Activated CD8-positive, alpha-beta memory T cell treated with anti-CD3 and anti-CD28 coated beads for 36 hours (primary cell): ENCODE results near the gene SMARCD2. TPM values are rescaled to one million over a fixed set of nuclear protein-coding genes. Genes with fewer than 3 reads are reported as not detected.
"Not testable (repeated sequence)": the region's sequence is repeated elsewhere in the genome, so short reads cannot be mapped to it uniquely, and the experiment has no call there.

Source experiments
- CTCF ChIA-PET: fragments of 350-600 bp; sonication (Branson Sonifier 250); formaldehyde crosslinking; loops from one replicate; lab custom pipeline; 2021; ENCODE audit warnings: antibody characterized with exemption; lab: Charles Lee
- POLR2A ChIA-PET: fragments of 350-600 bp; sonication (Branson Sonifier 250); formaldehyde crosslinking; loops from one replicate; lab custom pipeline; 2021; ENCODE audit warnings: antibody characterized with exemption; lab: Charles Lee
- total RNA-seq, 2 experiments: library from RNA; stranded (reverse); gene quantifications; one replicate each; pipeline ENCODE4 v1.2.3, GENCODE V29; 2021

Gene SMARCD2
- total RNA-seq, result 10 to 100 TPM; 95.2 to 98.4 TPM

GRCh38 chr17:63842540-63843386, at the start of gene SMARCD2:
TSS of gene SMARCD2 (minus strand) at chr17:63842685. CDS start at chr17:63842674, 11 bp downstream.
- POLR2A ChIA-PET, result interaction anchor here (0.9 to 1.1 kb wide), 4 partner anchors 12 to 144 kb away, joined by 3 to 9 read pairs (median 4); partner anchors contain the start of gene CCDC47
- CTCF ChIA-PET, result interaction anchor here (1.0 kb wide), 1 partner anchor 40 kb away, joined by 3 read pairs; no protein-coding TSS in a partner anchor

GRCh38 chr17:63889026-63889848, 46.8 kb upstream of the SMARCD2 start:
- POLR2A ChIA-PET, result not testable (repeated sequence)
- CTCF ChIA-PET, result interaction anchor here (0.6 to 1.8 kb wide), 7 partner anchors 13 to 390 kb away, joined by 3 to 4 read pairs (median 3); no protein-coding TSS in a partner anchor

DNA sequence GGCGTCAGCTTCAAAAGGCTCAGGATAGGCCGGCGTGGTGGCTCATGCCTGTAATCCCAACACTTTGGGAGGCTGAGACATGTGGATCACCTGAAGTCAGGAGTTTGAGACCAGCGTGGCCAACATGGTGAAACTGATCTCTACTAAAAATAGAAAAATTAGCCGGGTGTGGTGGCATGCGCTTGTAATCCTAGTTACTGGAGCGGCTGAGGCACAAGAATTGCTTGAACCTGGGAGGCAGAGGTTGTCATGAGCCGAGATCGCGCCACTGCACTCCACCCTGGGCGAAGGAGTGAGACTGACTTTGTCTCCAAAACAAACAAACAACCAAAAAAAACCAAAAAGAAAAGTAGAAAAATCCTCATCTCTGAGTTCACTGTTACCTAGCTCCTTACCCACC, 42.6 kb upstream of the SMARCD2 start:
- CTCF ChIA-PET, POLR2A ChIA-PET: not testable (repeated sequence)

GRCh38 chr17:63882626-63883126, 40.2 kb upstream of the SMARCD2 start:
- CTCF ChIA-PET, result interaction anchor here (0.7 to 1.2 kb wide), 5 partner anchors 19 to 1449 kb away, joined by 3 to 4 read pairs (median 4); no protein-coding TSS in a partner anchor
- POLR2A ChIA-PET, result not testable (repeated sequence)

GRCh38 chr17:63881935-63882601, 39.6 kb upstream of the SMARCD2 start, which contains the start of gene GH2:
TSS of gene GH2 (minus strand) at chr17:63881944. CDS start at chr17:63881801, 143 bp downstream.
- POLR2A ChIA-PET, result no interaction called here
- CTCF ChIA-PET, result interaction anchor here (1.4 kb wide), 1 partner anchor 29 kb away, joined by 7 read pairs; the partner anchor contains the start of gene CSHL1

- CTCF ChIA-PET, result interaction anchor here (1.4 kb wide), 1 partner anchor 30 kb away, joined by 7 read pairs; the partner anchor contains the start of gene CSHL1
- POLR2A ChIA-PET, result not testable (repeated sequence)
These were observed 38.9 kb upstream of the SMARCD2 start for GRCh38 chr17:63881337-63881736.

DNA sequence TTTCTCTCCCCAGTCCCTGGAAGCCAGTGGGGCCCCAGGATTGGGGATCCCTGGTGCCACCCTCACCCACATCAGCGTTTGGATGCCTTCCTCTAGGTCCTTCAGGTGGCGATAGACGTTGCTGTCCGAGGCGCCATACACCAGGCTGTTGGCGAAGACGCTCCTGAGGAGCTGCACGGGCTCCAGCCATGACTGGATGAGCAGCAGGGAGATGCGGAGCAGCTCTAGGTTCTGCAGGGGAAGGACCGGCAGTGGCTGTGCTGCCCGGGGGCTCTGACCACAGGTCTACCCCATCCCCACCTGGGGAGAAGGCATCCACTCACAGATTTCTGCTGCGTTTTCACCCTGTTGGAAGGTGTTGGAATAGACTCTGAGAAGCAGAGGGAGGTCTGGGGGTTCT, 38.2 kb upstream of the SMARCD2 start:
- CTCF ChIA-PET, result interaction anchor here (1.4 kb wide), 1 partner anchor 31 kb away, joined by 7 read pairs; the partner anchor contains the start of gene CSHL1
- POLR2A ChIA-PET, result no interaction called here

DNA sequence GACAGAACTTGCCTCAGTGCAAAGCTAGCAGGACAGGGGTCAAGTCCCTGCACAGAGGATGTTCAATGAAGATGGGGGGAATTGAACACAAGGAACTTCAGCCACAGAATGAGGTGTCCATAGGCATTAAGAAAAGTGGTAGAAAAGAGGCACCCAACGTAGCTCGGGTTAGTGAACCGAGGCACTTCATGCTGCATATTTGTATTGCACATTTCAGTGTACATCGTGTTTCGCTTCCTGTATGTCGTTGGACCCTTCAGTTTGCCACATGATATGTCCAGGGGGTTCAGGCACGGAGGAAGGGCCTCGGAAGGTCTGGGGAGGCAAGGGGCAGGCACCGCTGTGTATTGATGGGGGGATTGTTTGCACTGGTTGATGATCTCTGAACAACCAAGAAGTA, 35.9 kb upstream of the SMARCD2 start:
- POLR2A ChIA-PET, CTCF ChIA-PET: not testable (repeated sequence)

- POLR2A ChIA-PET, CTCF ChIA-PET: not testable (repeated sequence)
These were observed 32.2 kb upstream of the SMARCD2 start for GRCh38 chr17:63874693-63875092.

DNA sequence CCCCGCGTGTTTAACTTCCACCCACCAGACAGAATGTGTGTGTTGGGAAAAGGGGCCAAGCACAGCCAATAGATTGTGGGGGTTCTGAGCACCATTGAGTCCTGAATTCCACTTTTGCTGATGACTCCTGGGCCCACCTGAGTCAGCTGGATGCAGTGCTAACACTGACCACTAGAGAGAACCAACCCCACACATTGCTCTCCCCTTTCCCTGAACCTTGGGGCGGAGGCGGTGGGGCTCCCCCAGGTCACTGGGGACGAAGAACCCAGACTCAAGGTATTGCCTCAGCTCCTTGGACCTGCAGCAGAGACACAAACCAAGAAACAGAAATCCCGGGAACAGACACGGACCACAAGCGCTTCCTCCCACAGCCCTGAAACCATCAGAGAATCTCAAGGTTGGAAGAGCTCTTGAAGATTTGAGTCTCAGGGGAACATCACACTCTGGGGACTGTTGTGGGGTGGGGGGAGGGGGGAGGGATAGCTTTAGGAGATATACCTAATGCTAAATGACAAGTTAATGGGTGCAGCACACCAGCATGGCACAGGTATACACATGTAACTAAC, 31.7 kb upstream of the SMARCD2 start:
- CTCF ChIA-PET, POLR2A ChIA-PET: not testable (repeated sequence)

DNA sequence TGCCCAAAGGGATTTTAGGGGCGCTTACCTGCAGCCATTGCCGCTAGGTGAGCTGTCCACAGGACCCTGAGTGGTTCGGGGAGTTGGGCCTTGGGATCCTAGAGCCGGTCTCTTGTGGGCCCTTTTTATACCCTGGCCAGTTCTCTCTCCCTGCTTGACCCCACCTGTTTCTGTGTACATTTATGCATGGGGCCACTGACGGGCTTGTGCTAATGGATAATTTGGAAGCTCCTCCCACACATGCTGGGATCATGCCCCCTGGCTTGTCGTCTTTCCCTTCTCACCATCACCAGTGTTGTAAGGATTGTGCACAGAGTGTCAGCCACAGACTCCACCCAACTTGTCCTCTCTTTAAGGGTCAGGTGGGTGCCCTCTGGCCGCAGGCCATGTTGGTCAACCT, 31.1 kb upstream of the SMARCD2 start, which contains the start of gene CSH2:
Gene CSH2 (minus strand): TSS at position 101 of the 400 bp plus-strand sequence. CDS start 63 bp downstream, at position 38.
- CTCF ChIA-PET, POLR2A ChIA-PET: not testable (repeated sequence)

- POLR2A ChIA-PET, CTCF ChIA-PET: not testable (repeated sequence)
These were observed 29.3 kb upstream of the SMARCD2 start for GRCh38 chr17:63871646-63872365.

DNA sequence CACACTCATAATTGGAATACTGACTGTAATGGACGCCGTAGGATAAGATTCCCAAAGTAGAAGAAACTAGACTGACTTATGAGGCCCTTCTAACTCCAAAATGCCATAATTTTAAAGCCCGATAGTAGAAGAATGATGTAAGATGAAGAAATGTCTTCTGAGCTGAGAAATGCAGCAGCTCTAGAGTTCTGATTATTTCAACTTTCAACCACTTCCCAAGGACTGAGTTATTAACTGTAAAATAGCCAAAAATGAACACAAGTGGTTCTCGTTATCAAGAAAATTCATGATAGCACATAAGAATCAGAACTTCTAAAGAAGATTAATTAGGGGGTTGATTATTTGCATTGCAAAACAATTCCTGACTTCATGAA, 27.8 kb upstream of the SMARCD2 start:
- POLR2A ChIA-PET, CTCF ChIA-PET: not testable (repeated sequence)

DNA sequence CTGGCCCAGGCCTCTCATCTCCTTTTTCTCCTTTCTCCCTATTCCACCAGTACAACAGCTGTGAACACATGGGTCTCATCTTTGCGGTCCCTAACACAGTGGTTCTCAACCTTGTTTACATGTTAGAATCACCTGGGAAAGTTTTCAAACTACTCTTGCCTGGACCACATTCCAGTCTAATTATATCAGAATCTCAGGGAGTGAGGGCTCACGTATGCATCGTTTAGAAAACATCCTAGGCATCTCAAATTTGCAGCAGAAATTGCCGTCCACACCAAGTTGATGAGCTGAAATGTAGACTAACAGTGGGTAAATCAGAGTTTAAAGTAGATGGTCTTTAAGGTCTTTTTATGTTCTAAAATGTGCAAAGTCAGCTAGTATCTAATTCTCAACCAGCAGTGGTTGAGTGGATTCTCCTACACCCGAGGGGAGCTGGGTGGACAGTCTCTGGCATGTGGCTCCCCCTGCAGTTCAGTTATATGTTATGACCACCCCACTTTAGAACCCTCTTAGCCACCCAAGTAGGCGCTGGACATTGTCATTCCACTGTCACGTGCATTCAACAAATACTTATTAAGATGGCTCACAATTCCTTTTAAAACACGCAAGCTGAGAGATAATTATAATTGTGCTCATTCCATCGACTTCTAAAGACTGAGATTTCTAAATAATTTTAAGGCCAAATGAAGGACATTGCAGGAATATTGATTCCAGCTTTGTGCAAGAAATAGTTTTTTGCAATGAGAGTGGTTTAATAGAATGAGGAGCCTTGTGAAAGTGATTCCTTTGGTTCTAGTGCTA, 27.2 kb upstream of the SMARCD2 start:
- POLR2A ChIA-PET, result not testable (repeated sequence)

DNA sequence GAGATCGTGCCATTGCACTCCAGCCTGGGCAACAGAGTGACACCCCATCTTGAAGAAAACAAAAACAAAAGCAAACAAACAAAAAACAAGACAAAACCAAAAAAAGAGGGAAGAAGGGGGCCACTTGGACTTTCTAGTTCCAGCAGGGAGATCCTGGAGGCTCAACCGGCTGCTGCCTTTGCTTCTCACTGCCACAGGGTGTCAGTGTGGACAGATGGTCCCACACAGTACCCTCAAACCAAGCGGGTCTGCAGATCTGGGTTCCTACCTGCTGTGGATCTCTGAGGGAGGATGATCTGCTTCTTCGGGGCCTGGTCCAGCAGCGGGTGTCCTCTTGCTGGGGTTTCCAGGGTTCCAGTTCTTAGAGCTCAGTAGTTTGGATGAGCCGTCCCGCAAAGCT, 24.1 kb upstream of the SMARCD2 start:
- CTCF ChIA-PET, result interaction anchor here (0.9 to 2.5 kb wide), 5 partner anchors 12 to 124 kb away, joined by 3 to 8 read pairs (median 5); no protein-coding TSS in a partner anchor
- POLR2A ChIA-PET, result not testable (repeated sequence)

More for the DNA sequence above, 27.2 kb upstream of the SMARCD2 start:
- CTCF ChIA-PET, result not testable (repeated sequence)

GRCh38 chr17:63859257-63859656, 16.8 kb upstream of the SMARCD2 start:
- ChIA-PET POLR2A (no interaction called here), CTCF (interaction anchor here (2.2 kb wide), 1 partner anchor 10 kb away, joined by 11 read pairs; no protein-coding TSS in a partner anchor)

DNA sequence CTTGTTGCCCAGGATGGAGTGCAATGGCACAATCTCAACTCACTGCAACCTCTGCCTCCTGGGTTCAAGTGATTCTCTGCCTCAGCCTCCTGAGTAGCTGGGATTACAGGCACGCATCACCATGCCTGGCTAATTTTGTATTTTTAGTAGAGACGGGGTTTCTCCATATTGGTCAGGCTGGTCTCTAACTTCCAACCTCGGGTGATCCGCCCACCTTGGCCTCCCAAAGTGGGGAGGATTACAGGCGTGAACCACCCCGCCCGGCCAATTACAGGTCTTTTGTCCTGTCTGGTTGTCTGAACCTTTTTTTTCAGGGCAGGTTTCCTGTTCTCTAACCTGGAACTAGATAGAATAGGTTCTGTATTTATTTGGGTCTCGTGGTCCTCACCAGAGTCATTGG, 13.9 kb upstream of the SMARCD2 start:
- CTCF ChIA-PET, result interaction anchor here (0.7 kb wide), 1 partner anchor 581 kb away, joined by 3 read pairs; no protein-coding TSS in a partner anchor
- POLR2A ChIA-PET, result not testable (repeated sequence)
